Measurements from ENCODE around the gene CD160.

CD160 gene

DNA sequence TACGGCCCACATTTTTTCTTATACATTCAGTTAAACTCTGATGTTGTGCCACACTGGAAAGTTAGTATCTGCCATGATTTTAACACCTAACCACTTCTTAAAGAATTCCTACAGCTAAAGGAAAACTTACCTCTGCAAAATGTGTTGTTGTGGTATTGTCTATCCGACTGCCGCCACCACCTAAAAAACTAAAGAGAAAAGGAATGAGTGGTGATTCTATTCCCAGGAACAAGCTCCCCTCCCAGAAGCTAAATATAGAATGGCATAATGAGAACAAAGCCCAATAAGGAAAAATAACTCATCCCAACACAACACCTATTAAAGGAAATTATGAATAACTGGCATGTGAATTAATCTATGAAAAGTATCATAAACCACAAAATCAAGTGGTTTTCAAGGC, 65.1 kb downstream of the CD160 start:
- H3K27ac ChIP-seq: no peak overlapping the region
- H3K4me3 ChIP-seq: no peak overlapping the region

DNA sequence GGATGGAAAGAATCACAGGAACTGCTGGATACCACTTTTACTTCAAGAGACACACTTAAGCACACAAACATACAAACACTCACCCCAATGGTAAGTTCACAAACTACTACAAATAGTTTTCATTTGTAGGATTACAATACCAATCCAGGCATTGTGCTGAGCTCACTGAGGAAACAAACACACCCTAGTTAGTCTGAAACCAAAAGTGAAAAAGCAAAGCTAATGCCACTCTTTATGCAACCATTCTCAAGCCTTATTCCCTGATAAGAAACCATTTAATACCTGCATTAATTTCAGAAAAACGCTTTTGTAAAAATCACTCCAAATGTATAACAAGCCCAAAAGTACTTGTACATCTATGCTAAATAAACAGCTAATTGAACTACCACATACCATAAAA, 66.2 kb downstream of the CD160 start:
- Histone ChIP-seq H3K4me3 (no peak overlapping the region), H3K27ac (peak overlapping the region in 2 of 21 experiments; percentile 1 to 39)

GRCh38 chr1:145786271-145786670, 67.0 kb downstream of the CD160 start:
- H3K27ac ChIP-seq: peak overlapping the region in 2 of 21 experiments; percentile 1 to 39
- H3K4me3 ChIP-seq: no peak overlapping the region

GRCh38 chr1:145788580-145788979, 69.3 kb downstream of the CD160 start:
- no peak overlapping the region for H3K27ac ChIP-seq
- H3K4me3 ChIP-seq: no peak overlapping the region
